Left hindlimb (tissue), 1 donor: ENCODE results near the gene MAPK9.
"Not testable (repeated sequence)": the region's sequence is repeated elsewhere in the genome, so short reads cannot be mapped to it uniquely, and the experiment has no call there.

Experiments
- DNase-seq: peaks from one replicate; pipeline ENCODE4 v3.0.0-alpha.2; 2018

The MAPK9 gene

GRCh38 chr5:180324601-180324950 lies 32.7 kb upstream of the MAPK9 start:
- DNase-seq: no peak

DNA sequence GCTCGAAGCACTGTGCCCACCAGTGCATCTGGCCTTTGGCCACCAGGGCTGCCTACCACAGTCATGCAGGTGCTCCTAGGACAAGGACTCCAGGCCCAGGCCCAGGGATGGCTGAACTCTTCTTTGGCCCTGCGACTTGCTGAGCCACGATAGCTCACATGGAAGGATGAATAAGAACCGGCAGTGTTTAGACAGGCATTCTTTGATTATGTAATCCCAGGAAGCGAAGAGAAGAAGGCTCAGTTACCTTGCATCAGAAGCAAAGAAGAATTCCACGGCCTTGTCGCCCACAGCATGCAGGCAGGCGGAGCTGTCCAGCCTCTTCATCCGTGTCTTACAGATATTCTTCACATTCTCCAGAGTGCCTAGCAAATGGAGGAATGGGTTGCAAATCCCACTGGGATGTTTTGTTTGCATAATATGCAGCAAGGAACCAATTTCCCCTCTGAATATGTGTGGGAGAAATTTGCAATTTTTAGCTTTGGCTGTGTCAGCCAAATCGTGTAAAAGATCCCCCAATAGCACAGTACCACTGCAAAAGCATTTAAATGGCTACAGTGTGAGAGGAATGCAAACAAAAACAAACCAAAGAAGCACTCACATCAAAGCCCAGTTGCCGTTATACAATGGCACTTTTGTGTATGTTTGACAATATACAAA lies 32.2 kb upstream of the MAPK9 start:
- DNase-seq: no peak

DNA sequence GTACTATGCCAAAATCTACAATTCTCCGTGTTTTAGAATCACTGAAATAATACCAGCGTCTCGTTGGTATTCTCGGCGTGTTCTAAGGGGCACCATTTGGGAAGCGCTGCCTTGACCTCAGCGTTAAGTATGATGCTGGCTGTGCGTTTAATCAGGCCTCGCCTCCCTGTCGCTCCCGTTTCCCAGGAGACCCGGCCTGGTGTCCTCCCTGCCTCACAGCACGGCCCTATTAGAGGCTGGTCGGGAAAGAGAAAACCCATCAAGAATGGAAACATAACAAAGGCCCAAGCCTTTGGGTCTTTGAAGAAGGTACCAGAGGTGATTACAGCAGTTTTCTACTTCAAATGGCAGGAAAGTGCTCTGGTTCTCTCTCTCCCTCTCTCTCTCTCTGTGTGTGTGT lies 31.3 kb upstream of the MAPK9 start:
- DNase-seq: no peak

GRCh38 chr5:180318456-180319089 lies 26.7 kb upstream of the MAPK9 start:
- DNase-seq: no peak

DNA sequence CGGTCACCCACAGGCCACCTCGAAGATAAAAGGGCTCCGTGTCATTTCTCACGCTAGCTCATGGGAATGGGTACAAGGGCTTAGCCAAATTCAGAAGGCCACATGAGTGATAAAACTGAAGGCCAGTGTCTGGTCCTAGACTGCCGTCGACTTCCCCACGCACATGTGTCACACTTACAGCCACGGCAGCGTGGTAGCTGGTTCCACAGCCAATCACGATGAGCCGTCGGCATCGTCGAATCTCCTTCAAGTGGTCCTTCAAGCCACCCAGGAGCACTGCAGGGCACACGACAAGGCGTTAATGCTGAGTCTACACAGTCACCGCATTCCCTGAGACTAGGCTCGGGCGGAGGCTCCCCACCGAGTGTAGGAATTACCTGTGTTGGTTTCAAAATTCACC lies 24.7 kb upstream of the MAPK9 start:
- no peak for DNase-seq

GRCh38 chr5:180315762-180316212 lies 23.9 kb upstream of the MAPK9 start:
- no peak for DNase-seq

DNA sequence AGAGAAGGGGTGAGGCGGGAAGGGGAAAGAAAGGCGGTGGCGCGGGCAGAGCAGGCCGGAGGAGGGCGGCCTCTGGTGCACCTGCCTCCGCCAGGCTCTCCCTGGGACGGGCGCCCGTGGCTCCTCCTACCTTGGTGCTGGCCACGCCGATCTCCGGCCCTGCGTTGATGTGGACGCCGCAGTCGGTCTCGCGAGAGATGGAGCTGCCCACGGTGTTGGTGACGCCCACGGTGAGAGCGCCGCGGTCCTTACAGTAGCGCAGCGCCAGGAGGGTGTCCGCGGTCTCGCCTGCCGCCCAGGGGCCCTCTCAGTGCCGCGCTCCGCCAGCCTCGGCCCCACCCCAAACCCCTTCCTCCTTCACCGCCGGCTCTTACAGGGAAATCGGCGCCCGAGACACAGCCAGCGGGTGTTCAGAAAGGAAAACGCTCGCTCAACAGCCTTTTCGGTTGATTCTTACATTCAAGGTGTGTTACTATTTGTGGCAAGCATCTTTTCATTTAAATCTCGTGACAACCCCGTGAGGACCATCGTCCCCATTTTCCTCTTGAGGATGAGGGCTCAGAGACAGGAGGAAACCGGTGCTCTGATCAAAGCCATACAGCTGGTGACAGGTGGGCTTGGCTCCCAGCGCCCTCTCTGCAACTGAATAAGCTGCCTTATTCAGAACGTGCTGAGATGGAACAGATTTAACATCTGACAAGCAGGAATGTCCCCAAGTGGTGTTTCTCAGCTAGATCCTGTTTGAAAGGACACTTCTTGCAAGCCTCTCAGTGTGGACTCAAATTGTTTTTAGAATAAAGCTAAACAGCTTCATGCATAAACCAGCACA lies 22.0 kb upstream of the MAPK9 start:
- peak; percentile 56 for DNase-seq

DNA sequence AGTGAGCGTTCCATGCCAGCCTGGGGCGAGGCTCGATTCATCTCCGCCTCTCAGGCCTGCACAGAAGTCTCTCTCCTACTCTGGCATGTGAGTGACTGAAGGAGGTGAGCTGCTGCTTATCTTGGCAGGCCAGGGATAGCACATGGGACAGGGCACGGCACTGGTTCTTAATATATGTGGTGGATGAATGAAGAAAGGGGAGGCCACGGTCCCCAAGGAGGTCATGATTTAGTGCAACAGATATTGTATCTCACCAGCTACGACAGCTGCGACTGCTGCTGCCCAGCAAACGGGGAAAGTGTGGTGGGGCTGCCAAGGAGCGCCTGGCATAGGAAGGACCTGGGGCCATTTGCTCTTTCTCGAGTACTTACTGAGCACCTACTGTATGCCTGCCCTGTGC lies 19.3 kb upstream of the MAPK9 start:
- DNase-seq: peak; percentile 18

GRCh38 chr5:180306796-180307195 lies 14.9 kb upstream of the MAPK9 start:
- DNase-seq: peak; percentile 12

- no peak for DNase-seq
These were observed 13.6 kb upstream of the MAPK9 start for GRCh38 chr5:180305481-180305880.

DNA sequence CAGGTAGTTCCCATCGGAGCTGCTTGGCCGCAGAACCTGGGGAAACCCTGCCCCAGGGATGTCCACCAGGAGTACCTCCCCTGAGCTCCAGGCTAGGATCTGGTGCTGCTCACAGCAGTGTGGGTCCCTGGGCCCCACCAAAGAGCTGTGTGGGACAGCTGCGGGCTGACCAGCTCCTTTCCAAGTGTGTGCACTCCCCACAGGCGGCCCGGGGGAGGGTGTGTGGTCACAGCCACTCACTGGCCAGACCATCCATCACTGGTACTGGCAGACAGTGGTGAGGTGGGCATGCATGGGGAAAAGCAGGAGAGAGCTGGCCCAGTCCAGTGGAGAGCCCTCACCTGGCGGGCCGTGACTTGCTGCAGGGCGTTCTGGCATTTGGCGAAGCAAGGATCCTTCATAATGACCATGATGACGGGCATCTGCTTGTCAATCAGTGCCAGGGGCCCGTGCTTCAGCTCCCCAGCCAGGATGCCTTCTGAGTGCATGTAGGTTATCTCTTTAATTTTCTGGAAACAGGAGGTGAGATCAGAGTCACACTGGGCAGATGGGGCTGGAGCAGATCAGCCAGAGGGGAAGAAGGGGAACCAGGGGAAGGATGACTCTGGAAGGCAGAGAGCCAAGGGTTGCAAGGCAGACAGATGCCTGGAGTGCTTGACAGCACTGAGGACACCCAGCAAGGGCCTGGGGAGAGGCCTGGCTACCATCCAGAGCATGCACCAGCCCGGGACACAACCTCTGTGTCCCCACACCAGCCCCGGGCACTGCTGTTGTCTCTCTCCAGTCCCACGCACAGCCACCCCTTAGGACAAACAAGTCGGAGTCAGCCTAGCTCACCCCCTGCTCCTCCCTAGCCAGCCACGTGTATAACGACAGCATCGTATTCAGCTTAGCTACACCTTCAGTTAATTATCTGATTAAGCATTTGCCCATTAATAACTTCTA lies 12.8 kb upstream of the MAPK9 start:
- no peak for DNase-seq

GRCh38 chr5:180304016-180304292 lies 12.1 kb upstream of the MAPK9 start:
- no peak for DNase-seq

DNA sequence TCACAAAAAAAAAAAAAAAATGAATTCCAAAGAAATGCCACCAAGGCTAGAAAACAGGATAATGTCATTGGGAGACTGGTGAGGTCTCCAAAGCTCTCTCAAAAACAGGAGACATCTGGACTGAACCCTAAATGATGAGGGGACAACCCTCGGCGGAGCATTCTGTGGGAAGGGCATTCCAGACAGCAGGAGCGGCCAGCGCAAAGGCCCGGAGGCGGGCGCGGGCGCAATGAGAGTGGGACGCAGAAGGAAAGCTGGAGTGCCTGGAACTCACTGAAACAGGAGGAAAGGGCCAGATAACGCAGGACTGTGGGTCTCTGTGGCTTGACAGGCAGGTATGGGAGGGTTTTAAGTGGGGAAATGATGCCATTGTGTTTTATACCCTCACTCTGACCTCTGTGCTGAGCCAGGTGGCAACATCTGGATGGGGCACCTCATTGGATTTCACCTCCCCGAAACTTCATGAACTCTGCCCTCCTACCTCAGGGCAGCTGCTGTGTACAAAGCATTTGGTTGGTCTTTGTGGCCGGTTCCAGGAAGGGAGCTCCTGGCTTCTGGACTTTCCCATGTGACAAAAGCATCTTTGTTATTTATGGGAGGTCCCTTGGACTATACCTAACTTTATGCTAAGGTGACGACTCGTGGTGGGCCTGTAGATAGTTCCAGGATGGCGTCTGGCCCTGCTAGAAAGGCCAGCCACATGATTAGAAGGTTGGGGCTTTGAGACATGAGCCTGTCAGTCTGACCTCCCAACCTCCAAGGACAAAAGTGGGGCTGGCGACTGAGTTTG lies 11.5 kb upstream of the MAPK9 start:
- DNase-seq: no peak

GRCh38 chr5:180302256-180302655 lies 10.4 kb upstream of the MAPK9 start:
- DNase-seq: no peak

- no peak for DNase-seq
These were observed 9.4 kb upstream of the MAPK9 start for GRCh38 chr5:180301253-180301652.

- no peak for DNase-seq
These were observed 7.6 kb upstream of the MAPK9 start for GRCh38 chr5:180299526-180299925.

GRCh38 chr5:180299014-180299413 lies 7.1 kb upstream of the MAPK9 start:
- DNase-seq: not testable (repeated sequence)

DNA sequence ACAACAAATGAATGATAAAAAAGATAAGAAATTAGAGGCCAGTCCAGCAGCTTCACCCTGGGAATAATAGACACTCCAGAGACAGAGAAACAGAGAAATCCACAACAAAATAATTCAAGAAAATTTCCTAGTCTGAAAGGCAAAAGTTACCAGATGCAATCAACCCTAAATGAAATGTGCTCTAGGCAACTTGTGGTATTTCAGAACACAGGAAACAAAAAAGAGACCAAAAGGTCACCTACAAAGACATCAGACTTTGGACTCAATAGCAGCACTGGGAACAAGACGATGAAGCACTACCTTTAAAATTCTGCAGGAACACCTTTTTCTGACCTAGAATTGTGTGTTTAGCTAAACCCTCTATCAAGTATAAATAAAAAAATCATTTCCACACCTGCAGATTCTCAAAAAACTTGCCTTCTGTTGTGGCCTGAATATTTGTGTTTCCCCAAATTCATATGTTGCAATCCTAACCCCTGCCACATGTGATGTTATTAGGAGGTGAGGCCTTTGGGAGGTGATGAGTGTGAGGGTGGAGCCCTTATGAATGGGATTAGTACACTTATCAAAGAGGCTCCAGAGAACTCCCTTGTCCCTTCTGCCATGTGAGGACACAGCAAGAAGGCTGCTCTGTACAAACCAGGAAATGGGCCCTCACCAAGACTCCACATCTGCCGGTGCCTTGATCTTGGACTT lies 5.9 kb upstream of the MAPK9 start:
- no peak for DNase-seq

DNA sequence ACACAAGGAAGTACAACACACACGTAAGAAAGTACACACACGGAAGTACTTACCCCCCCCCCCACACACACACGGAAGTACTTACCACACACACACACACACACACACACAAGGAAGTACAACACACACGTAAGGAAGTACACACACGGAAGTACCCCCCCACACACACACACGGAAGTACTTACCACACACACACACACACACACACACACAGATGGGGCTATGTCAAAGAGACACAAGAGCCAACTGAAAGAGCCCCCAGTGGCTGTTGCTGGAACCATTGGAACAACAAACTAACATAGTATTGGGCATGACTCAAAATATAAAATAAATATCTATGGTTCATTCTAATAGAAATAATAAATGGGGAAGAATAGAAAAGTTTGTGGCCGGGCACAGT lies 4.9 kb upstream of the MAPK9 start:
- no peak for DNase-seq

GRCh38 chr5:180294913-180295555 lies 3.2 kb upstream of the MAPK9 start:
- DNase-seq: no peak

- no peak for DNase-seq
These were observed 2.5 kb upstream of the MAPK9 start for GRCh38 chr5:180294411-180294810.
